Measurements from ENCODE around the gene ACTN3. TPM values are rescaled to one million over a fixed set of nuclear protein-coding genes. Genes with fewer than 3 reads are reported as not detected.

The ACTN3 gene
- total RNA-seq, 2 experiments from 2014 or later = 0.27 TPM; not detected in 1

DNA sequence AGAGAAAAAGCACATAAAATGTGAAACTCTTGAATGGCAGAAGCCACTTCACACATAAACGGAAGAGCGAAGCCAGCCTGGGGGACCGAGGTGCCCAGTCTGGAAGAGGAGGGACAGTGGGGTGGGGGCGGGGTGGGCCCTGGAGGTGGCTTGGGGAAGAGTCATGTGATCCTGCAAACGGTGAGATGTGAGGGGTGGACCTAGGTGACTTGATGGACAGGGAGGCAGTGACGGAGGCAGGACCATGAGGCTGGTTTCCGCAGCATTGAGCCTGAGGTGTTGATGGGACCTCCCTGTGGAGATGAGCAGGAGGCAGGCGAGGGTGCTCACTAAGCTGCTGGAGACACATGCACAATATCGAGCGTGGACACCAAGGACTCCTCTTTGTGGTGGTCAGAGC is 17.6 kb upstream of the ACTN3 start:
- Histone ChIP-seq H4K20me1 (ENCODE audit: insufficient read depth, low read length) (no peaks in the 10 kb centered on the region), H3K79me2 (ENCODE audit: insufficient read depth, low read depth, low read length) (no peaks in the 10 kb centered on the region), H3K9me2 (ENCODE audit: insufficient read depth, low read length) (no peaks in the 10 kb centered on the region), H2AFZ (ENCODE audit: low read length) (no peak overlapping the region), H3K4me1 (ENCODE audit: insufficient read depth, low read length, poor library complexity, severe bottlenecking) (no peaks in the 10 kb centered on the region), H3K9me3 (ENCODE audit: low read length) (no peaks in the 10 kb centered on the region), H3K36me3 (ENCODE audit: insufficient read depth, low read length) (no peaks in the 10 kb centered on the region), H3K4me3 (ENCODE audit: low read depth, low read length, poor library complexity, severe bottlenecking) (no peak overlapping the region), H3K4me2 (ENCODE audit: low read length) (no peak overlapping the region), H3K27ac (ENCODE audit: low read depth, low read length, poor library complexity, severe bottlenecking) (no peak overlapping the region)
- TF ChIP-seq, protein P1, sequence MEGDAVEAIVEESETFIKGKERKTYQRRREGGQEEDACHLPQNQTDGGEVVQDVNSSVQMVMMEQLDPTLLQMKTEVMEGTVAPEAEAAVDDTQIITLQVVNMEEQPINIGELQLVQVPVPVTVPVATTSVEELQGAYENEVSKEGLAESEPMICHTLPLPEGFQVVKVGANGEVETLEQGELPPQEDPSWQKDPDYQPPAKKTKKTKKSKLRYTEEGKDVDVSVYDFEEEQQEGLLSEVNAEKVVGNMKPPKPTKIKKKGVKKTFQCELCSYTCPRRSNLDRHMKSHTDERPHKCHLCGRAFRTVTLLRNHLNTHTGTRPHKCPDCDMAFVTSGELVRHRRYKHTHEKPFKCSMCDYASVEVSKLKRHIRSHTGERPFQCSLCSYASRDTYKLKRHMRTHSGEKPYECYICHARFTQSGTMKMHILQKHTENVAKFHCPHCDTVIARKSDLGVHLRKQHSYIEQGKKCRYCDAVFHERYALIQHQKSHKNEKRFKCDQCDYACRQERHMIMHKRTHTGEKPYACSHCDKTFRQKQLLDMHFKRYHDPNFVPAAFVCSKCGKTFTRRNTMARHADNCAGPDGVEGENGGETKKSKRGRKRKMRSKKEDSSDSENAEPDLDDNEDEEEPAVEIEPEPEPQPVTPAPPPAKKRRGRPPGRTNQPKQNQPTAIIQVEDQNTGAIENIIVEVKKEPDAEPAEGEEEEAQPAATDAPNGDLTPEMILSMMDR (conservative IDR thresholded peaks at IDR 0.05; ENCODE audit: low read length) = no peak
- no peak for TF ChIP-seq EZH2phosphoT487 (IDR thresholded peaks at IDR 0.05; ENCODE audit: borderline replicate concordance, low read depth, low read length)
- intact Hi-C loops (cut with micrococcal nuclease; ENCODE audit: unreplicated experiment) = no loop called here
- no peak for DNase-seq (ENCODE audit: low spot score)
- CTCF ChIA-PET (ENCODE audit: unreplicated experiment) = no interaction called here
- POLR2A ChIA-PET = no interaction called here
- no TSS peak for BruUV-seq (replicated peaks)

DNA sequence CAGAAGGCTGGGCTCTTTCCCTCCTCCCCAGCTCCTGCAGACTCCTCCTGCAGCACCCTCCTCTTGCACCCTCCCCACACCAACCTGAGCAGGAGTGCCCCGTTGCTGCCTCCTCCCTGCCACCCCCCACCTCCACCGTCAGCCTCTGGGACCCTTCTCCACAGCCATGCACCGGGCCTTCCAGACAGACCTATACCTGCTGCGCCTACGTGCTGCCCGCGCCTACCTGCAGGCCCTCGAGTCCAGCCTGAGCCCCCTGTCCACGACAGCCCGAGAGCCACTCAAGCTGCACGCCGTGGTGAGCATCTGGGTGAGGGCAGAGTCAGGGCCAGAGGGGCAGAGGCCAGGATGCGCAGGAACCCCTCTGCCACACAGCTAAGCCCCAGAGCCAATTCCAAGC is 17.0 kb upstream of the ACTN3 start:
- H4K20me1 ChIP-seq (ENCODE audit: insufficient read depth, low read length) = no peaks in the 10 kb centered on the region
- no peaks in the 10 kb centered on the region for H3K9me2 ChIP-seq (ENCODE audit: insufficient read depth, low read length)
- H3K4me2 ChIP-seq (ENCODE audit: low read length) = no peak overlapping the region
- H3K9me3 ChIP-seq (ENCODE audit: low read length) = no peaks in the 10 kb centered on the region
- H3K36me3 ChIP-seq (ENCODE audit: insufficient read depth, low read length) = no peaks in the 10 kb centered on the region
- H2AFZ ChIP-seq (ENCODE audit: low read length) = no peak overlapping the region
- no peaks in the 10 kb centered on the region for H3K79me2 ChIP-seq (ENCODE audit: insufficient read depth, low read depth, low read length)
- CTCF ChIA-PET (ENCODE audit: unreplicated experiment) = no interaction called here
- TF ChIP-seq EZH2phosphoT487 (IDR thresholded peaks at IDR 0.05; ENCODE audit: borderline replicate concordance, low read depth, low read length) = no peak
- TF ChIP-seq, protein P1 (conservative IDR thresholded peaks at IDR 0.05; ENCODE audit: low read length) = no peak
- no peaks in the 10 kb centered on the region for H3K4me1 ChIP-seq (ENCODE audit: insufficient read depth, low read length, poor library complexity, severe bottlenecking)
- no TSS peak for BruUV-seq (replicated peaks)
- no peak for DNase-seq (ENCODE audit: low spot score)
- no peak overlapping the region for H3K4me3 ChIP-seq (ENCODE audit: low read depth, low read length, poor library complexity, severe bottlenecking)
- intact Hi-C loops (cut with micrococcal nuclease; ENCODE audit: unreplicated experiment) = no loop called here
- POLR2A ChIA-PET = no interaction called here
- H3K27ac ChIP-seq (ENCODE audit: low read depth, low read length, poor library complexity, severe bottlenecking) = no peak overlapping the region

DNA sequence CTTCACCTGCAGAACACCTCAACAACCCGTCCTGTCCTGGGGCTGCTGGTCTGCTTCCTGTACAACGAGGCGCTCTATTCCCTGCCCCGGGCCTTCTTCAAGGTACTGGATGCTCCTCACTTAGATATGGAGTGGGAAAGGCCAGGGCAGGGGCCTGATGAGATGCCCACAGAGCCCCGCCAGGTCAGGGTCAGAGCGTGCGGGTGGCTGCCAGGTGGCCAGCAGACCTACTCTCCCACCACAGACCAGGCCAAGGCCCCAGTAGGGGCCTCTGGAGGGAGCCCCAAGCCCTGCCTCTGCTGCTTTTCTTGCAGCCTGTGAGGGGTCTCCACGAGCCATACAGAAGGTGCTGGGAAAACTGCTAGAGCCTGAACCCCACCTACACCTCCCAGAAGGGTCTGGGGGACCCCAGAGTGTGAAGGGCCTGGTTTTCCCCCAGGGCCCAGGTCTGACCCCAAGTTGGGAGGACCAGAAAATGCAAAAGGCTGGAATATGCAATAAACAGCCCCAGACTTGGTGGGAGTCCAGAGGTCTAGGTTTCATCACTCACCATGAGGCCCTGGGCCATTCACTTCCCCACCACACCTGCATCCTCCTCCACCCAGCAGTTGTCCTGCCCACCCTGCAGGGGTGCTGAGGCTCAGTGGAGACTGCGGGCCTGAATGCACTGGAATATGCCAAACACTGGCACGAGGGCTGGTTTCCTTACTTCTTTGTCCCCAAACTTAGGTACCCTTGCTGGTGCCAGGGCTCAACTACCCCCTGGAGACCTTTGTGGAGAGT is 15.6 kb upstream of the ACTN3 start:
- no peak overlapping the region for H3K4me2 ChIP-seq (ENCODE audit: low read length)
- no peaks in the 10 kb centered on the region for H3K79me2 ChIP-seq (ENCODE audit: insufficient read depth, low read depth, low read length)
- no peaks in the 10 kb centered on the region for H4K20me1 ChIP-seq (ENCODE audit: insufficient read depth, low read length)
- POLR2A ChIA-PET = no interaction called here
- no peak overlapping the region for H2AFZ ChIP-seq (ENCODE audit: low read length)
- H3K27ac ChIP-seq (ENCODE audit: low read depth, low read length, poor library complexity, severe bottlenecking) = no peak overlapping the region
- TF ChIP-seq EZH2phosphoT487 (IDR thresholded peaks at IDR 0.05; ENCODE audit: borderline replicate concordance, low read depth, low read length) = no peak
- TF ChIP-seq, protein P1 (conservative IDR thresholded peaks at IDR 0.05; ENCODE audit: low read length) = no peak
- no peaks in the 10 kb centered on the region for H3K9me3 ChIP-seq (ENCODE audit: low read length)
- intact Hi-C loops (cut with micrococcal nuclease; ENCODE audit: unreplicated experiment) = no loop called here
- no TSS peak for BruUV-seq (replicated peaks)
- H3K4me1 ChIP-seq (ENCODE audit: insufficient read depth, low read length, poor library complexity, severe bottlenecking) = no peaks in the 10 kb centered on the region
- 0 out of 2 replicates have a peak, but pooled peaks cover 6% of the 10 kb centered on the region for H3K36me3 ChIP-seq (ENCODE audit: insufficient read depth, low read length)
- no peak for DNase-seq (ENCODE audit: low spot score)
- H3K4me3 ChIP-seq (ENCODE audit: low read depth, low read length, poor library complexity, severe bottlenecking) = no peak overlapping the region
- CTCF ChIA-PET (ENCODE audit: unreplicated experiment) = no interaction called here
- no peaks in the 10 kb centered on the region for H3K9me2 ChIP-seq (ENCODE audit: insufficient read depth, low read length)
